ENCODE data around the gene XRCC5.

Gene XRCC5

DNA sequence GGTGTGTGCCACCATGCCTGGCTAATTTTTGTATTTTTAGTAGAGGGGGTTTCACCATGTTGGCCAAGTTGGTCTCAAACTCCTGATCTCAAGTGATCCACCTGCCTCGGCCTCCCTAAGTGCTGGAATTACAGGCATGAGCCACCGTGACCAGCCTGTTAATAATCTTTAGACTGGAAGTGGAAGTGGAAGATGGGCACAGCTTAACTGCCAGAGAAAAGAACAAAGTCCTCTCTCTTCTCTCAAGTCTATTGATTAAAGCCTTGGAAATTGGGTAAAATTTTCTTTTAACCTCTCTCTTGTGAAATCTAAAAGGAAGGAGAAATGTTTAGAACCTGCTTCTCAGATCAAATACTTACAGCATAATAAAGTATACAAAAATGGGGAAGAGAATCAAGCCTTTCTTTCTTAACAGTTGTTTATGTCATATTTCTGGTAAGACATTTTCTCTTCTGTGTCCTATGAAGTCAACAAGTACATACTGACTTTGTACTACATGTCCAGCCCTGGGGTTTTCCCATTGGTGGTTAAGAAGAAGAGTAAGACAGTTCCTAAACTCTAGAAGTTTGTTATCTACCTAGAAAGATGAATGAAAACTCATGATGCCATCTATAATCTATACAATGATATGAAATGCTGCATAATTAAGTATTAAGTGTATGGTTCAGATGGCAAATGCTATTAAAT, 22.8 kb upstream of the XRCC5 start:
- DNase-seq: no peak

DNA sequence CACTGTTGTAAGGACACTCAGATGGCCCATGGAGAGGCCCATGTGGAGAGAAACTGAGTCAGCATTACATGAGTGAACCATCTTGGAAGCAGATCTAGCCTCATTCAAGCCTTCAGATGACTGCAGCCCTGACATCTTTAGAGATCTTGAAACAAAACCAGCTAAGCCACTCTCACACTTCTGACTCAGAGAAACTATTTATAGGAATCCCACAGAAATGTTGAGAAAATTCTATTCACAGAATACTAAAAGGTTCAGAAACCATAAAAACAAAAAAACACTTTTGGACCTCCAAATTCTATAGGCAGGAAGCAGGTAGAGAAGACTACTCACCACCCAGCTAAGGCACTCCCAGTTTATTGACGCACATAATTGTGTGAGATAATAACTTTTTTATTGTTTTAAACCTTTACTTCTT, 18.8 kb upstream of the XRCC5 start:
- DNase-seq: no peak

DNA sequence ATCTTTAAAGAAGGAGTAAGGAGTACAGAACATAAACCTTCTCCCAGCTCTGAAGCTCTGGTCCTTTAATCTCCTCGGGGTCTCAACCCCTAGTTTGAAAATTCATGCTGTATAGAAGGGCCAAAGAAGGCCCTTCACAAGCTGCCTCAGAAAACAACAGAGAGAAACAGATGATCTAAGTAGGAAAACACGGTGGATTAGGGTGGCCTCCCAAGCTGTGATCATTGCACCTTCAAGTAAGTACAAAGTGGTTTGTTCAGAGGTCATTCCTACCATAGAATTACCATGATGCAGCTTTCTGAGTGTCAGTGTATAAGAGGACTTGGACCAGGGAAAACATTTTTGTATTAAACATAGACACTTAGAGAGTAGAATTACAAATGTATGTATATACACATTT, 16.5 kb upstream of the XRCC5 start:
- DNase-seq: no peak

GRCh38 chr2:216094701-216095100, 14.4 kb upstream of the XRCC5 start:
- DNase-seq: no peak

GRCh38 chr2:216098421-216099334, 10.5 kb upstream of the XRCC5 start:
- no peak for DNase-seq

DNA sequence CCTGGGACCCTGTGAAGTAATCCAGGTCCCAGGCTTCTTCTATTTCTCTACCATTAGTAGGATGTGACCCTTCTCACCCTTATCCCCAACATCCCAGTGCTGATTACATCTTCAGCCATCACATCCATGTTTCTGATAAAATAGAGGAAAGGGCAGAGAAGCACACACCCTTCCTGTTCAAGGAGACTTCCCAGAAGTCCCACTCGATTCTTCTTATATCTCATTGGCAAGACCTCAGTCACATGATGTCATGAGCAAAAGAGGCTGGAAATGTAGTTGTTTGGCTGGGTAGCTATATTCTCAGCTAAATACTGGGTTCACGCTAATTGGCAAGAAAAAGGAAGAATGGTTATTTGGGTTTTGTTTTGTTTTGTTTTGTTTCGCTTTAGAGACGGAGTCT, 8.0 kb upstream of the XRCC5 start:
- DNase-seq: no peak

- DNase-seq: no peak
Observed at GRCh38 chr2:216103213-216103612, 5.9 kb upstream of the XRCC5 start.

GRCh38 chr2:216104691-216105090, 4.5 kb upstream of the XRCC5 start:
- no peak for DNase-seq

GRCh38 chr2:216107320-216107719, 1.8 kb upstream of the XRCC5 start:
- DNase-seq: no peak

- DNase-seq: no peak
Observed at GRCh38 chr2:216107760-216108159, 1.4 kb upstream of the XRCC5 start.

DNA sequence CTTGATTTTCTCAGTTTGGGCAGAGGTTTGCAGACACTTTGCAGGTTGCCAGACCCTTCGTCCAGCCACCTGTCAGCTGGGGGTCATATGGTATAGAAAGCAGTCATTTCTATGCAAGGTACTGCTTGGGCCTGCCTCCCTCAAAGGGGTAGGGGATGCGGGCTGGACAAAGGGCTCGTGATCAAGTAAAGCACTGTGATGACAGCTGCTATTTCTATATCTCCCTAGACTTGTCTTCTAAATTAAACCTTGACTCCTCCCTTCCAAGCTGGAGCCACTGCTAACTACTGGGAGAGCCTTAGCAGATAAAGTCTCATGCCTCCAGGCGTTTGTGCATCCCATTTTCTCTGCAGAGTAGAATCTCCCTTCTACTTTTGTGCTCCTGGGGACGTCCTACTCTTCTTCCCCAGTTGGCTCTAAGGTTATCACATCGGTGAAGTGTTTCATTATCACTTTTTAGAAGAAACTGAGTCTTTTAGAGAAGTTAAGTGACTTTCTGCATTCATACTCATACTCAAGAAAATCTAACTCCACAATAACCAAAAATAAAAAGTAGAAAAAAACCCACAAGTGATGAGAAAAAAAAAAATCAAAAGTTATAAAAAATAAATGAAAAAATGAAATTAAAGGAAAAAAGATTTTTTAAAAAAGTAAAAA, 710 bp upstream of the XRCC5 start:
- no peak for DNase-seq

DNA sequence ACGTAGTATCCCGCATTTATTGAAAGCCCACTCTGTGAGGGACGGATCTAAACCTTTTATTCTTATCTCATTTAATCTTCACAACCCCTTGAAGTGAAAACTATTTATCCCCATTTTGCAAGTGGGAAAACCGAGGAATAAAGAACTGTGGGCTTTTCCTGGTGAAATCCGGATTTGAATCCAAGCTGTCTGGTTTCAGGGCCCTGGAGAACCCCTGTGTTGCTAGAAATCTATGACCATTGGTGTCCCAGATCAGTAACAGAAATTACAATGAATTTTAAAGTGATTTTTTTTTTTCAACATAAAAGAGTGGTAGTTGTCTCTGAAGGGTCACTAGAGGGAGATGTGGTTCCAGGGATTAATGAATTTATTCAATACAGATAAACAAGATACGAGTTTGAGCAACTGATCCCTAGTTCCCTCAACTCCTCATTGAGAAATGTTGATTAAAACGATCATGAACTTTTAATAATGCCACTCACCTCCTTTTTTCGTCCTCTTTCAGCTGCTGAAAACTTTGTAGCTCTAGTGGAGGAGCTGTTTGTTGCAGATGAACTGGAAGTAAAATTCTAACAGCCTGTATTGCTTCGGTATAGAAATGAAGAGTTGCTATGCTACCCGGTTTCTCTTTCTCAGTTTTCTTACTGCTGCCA, 940 bp downstream of the XRCC5 start:
- no peak for DNase-seq

- DNase-seq: no peak
Observed at GRCh38 chr2:216110620-216111019, 1.5 kb downstream of the XRCC5 start.

- DNase-seq: no peak
Observed at GRCh38 chr2:216111122-216111521, 2.0 kb downstream of the XRCC5 start.

GRCh38 chr2:216112926-216113325, 3.8 kb downstream of the XRCC5 start:
- no peak for DNase-seq

DNA sequence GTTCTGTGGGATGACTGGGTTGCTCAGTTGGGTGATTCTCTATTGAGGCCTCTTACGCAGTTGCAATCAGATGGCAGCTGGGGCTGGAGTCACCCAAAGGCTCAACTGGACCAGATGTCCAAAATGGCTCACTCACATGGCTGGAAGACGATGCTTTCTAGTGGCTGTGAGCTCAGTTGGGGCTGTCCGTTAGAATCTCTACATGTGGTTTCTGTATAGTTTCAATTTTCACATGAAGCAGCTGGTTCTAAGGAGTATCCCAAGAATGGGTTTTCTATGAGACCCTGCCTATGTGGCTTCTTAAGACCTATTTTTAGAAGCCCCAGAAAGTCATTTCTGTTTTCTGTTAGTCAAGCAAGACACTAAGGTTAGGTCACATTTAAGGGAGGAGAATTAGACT, 4.4 kb downstream of the XRCC5 start:
- DNase-seq: no peak

- DNase-seq: no peak
Observed at GRCh38 chr2:216114382-216114713, 5.2 kb downstream of the XRCC5 start.

DNA sequence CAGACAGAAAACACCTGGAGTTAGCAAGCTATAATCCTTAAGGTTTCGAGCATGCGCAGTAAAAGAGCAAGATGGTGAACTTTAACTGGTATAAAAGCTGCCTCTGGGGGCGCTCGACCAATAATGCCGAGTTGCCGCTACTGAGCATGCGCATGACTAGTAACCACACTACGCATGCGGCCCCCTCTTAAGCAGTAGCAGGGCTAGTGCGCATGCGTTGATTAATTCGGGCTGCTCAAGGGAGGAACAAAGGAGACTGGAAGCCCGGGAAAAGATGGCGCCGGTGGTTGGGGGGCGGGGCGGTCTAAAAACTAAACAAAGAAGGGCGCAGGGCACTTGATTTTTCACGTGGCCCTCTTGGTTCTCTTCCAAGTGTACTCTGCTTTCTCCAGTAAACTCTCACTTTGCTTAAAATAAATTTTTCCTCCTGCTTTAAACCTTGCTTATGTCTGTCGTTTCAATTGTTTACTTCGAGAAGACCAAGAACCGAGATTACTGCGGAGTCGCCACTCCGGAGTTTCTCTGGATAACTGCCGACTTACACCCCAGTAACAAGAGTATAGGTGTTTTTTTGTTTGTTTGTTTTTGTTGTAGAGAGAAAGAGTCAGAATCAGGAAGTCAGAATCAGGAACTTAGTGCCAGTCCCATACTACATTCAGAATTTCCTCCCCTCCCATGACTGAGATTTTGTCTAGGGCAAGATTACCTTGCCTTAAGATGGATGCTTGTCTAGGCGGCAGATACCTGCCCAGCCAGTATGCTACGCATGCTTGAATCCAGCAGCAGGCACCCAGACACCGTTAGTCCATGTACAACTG, 5.8 kb downstream of the XRCC5 start:
- peak; percentile 90 for DNase-seq

DNA sequence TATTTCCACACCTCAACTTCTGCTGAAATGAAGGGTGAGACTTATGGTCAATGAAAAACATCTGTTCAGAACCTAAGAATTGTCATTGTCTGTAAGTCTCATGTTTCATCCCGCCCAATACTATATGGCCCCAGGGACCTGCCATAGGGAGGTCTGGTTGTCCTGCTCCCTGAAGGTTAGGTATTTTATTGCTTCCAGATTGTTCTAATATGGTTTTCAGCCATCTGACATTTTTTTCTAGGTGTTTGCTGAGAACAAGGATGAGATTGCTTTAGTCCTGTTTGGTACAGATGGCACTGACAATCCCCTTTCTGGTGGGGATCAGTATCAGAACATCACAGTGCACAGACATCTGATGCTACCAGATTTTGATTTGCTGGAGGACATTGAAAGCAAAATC, 7.3 kb downstream of the XRCC5 start:
- no peak for DNase-seq

- no peak for DNase-seq
Observed at GRCh38 chr2:216117561-216118340, 8.6 kb downstream of the XRCC5 start.

DNA sequence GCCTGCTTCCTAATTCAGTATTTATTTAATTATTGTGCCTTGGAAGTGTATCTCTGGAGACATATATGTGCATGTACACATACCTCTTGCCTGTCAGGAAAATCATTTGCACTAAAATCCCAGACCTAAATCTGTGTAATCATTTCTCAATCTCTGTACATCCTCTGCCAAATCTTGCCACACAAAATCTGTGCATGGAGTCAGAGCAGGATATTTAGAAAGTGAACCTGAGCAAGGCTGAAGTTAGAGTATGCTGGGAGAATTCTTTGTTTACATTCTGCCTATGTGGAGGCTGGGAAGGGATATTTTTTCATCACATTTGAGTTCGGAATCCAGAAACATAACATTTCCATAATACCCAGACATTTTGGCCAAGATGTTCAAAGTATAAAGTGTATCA, 9.3 kb downstream of the XRCC5 start:
- DNase-seq: no peak

GRCh38 chr2:216119146-216119545, 10.0 kb downstream of the XRCC5 start:
- no peak for DNase-seq
